NK-92 treated with Interleukin-12 subunit alpha and Interleukin-12 subunit beta, amount 100 ng/mL, for 24 hours (cell line): ENCODE results near the gene LRRC56.

Experiments
- DNase-seq: peaks from one replicate; lab custom pipeline; 2025; lab: John Stamatoyannopoulos, UW

The LRRC56 gene

DNA sequence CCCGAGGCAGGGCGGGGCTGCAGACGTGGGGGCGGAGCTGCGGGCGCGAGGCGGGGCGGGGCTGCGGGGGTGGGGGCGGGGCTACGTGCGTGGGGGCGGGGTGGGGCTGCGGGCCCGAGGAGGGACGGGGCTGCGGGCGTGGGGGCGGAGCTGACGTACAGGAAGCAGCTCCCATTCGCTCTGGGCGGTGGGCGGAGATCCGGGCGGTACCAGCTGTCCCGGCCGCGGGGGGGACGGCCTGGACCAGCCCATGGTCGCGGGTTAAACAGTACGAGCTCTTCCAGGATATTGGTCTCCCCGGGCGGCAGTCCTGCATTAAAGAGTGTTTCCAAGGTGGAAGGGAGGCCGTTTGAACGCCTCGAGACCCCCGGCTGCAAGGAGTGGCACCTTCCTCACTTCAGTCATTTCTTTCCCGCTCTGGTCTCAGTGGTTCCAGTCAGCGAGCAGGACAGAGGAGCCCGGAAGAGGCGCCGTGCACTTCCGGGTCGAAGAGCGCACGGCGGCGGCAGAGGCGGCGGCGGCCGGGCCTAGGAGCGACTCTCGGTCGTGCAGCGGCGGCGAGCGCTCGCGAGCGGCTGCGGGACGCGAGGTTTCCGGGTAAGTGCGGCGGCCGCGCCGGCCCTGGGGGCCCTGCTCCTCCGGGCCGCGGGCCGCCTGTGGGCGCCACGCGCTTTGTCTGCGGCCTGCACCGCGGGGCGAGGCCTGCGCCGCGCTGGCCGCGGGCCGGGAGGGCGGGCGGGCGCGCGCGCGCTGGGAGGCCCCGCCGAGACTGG lies 38.9 kb downstream of the LRRC56 start, which contains the start of gene PHRF1:
Gene PHRF1 (plus strand): TSS at position 475 of the 773 bp plus-strand sequence. CDS start 5,043 bp downstream, outside the sequence.
- peak; percentile 89 for DNase-seq

- no peak for DNase-seq
Observed at GRCh38 chr11:576811-577610, 39.7 kb downstream of the LRRC56 start.

DNA sequence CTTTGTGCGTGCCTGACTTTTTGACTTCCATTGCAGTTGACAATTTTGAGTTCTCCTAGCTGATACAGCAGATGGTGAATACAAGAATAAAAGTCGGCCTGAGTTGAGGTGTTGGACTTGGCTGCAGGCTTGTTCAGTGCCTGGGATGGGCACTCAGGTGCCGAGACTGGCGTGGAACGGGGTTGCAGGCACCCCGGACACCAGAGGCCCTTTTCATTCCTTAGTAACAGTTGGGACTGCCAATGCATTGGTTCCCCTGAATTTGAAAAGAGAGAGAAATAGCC lies 40.2 kb downstream of the LRRC56 start:
- DNase-seq, result no peak

DNA sequence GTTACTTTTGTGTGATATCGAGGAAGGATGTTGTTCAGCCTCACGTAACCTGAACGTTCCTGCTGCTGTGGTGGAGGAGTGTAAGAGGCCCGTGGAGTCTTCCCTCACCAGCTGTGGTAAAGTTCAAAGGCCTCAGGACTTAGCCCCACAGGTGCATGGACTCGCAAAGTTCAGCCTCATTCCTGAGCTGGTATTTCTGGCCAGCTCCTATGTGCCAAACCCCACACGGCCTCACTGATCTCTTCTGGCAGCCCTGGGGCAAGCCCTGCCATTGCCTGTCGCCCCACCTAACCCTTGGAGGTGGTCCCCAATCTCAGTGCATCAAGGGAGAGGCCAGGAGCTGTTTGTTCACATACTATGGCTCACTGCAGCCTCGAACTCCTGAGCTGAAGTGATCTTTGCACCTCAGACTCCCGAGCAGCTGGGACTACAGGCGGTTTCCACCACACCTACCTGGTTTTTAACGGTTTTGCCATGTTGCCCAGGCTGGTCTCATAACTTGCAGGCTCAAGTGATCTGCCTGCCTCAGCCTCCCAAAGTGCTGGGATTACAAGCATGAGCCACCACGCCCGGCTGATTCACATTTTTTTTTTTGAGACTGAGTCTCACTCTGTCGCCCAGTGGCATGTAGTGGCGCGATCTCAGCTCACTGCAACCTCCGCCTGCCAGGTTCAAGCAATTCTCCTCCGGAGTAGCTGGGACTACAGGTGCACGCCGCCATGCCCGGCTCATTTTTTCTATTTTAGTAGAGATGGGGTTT lies 41.1 kb downstream of the LRRC56 start:
- no peak for DNase-seq

GRCh38 chr11:579830-580601 lies 42.7 kb downstream of the LRRC56 start:
- no peak for DNase-seq

DNA sequence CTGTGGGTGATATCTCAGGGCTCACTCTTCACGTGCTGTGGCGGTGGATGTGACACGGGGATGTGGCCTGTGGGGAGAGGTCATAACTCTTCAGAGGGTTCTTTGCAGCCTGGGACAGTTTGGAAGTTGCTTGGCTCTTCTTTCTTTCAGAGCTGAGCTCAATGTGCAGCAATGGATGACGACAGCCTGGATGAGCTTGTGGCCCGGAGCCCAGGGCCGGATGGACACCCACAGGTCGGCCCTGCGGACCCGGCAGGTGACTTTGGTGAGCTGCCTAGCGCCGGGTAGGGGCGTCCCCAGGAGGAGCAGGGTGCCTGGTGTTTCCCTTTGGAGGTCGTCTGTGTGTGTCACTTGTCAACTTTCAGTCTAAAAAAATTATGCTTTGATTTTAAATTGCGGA lies 44.0 kb downstream of the LRRC56 start:
- DNase-seq, result no peak

- DNase-seq, result no peak
Observed at GRCh38 chr11:581752-582151, 44.4 kb downstream of the LRRC56 start.

DNA sequence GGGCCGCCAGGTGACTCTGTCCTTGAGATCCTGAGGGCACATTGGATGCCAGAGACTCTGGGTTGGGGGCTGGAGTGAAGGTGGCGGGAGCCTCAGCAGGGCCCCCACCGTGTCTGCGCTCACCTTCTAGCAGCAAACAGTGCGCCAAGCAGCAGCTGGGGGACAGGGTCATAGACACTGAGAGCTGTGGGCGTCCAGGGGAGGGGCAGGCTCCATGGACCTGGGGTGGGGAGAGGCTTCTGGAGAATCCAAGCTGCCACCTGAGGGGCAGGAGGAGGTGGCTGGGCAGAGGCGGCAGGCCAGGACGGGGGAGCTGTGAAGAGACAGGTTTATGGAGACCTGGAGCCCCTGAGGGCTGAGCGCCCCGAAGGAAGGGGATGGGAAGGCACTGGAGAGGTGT lies 47.0 kb downstream of the LRRC56 start:
- no peak for DNase-seq

DNA sequence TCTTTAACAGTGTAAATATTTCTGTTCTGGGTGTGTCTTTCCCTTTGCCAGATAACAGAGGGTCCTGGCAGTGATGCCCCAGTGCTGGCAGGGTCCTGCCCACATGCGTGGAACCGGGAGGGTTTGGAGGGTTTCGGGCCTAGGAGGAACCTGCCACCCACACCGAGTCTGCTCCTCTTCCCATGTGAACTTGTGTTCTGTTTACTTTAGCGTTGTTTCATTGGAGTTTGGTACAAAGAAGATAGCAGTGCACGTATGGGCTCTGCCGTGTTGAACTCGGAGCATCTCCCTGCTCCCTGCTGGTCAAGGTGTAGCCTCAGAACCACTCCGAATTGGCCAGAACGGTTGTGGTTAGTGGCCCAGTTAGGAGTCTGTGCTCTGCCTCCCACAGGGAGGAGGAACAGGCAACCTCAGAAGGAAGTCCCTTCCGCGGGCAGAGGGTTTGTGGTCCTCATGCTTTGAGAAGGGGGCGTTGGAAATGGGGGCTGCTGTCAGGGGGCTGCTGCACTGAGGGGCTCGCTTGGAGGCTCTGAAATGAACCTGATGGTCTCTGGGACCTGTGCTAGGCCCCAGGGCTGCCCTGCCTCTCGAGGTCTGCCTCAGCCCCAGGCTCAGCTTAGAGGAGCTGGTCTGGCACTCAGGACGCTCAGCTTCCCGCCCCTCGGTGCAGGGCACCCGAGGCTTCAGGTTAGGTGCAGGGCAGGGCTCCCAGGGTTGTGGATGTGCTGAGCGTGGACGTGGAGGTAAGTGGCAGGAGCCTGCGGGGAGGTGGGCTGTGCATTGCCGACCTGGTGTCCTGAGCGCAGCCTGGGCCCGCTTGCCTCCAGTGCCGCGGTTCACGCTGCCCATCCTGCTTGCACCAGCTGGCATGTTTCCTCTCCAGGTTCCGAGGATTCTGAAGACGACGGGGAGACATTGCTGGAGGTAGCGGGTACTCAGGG lies 49.3 kb downstream of the LRRC56 start:
- DNase-seq, result no peak

GRCh38 chr11:587546-587945 lies 50.2 kb downstream of the LRRC56 start:
- no peak for DNase-seq

- DNase-seq, result peak; percentile 32
Observed at GRCh38 chr11:587978-588380, 50.7 kb downstream of the LRRC56 start.

GRCh38 chr11:589798-590197 lies 52.5 kb downstream of the LRRC56 start:
- no peak for DNase-seq

DNA sequence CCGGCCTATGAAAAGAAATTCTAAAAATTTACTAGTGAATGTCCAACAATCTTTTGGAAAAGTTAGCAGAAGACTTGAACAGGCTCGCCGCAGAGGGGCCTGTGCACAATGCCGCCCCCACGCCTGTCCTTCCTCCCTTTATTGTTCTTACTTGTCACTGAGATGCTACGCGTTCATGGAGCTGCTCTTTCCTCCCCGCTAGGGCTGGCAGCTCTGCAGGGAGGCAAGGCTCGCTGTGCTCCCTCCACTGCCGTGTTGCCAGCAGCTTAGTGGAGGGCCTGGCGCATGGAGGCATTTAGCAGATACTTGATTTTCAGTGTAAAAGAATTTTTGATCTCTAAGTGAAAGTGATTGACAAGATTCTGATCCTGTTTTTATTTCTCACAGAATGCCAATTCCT lies 53.7 kb downstream of the LRRC56 start:
- no peak for DNase-seq

DNA sequence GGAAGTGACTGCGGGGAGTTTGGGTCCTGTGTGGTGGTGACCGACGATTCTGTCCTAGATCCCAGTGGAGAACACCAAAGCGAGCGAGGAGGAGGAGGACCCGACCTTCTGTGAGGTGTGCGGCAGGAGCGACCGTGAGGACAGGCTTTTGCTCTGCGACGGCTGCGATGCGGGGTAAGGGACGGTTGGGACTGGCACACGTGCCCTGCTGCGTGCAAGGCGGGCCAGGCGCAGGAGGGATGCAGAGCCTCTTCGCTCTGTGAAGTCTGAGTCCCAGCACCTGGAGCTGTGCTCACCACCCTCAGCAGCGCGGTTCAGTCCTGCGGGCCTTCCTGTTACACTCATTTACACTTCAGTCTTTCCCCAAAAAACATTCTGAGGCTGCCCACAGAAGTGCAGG lies 55.2 kb downstream of the LRRC56 start:
- DNase-seq, result no peak

- DNase-seq, result no peak
Observed at GRCh38 chr11:592918-593317, 55.6 kb downstream of the LRRC56 start.

DNA sequence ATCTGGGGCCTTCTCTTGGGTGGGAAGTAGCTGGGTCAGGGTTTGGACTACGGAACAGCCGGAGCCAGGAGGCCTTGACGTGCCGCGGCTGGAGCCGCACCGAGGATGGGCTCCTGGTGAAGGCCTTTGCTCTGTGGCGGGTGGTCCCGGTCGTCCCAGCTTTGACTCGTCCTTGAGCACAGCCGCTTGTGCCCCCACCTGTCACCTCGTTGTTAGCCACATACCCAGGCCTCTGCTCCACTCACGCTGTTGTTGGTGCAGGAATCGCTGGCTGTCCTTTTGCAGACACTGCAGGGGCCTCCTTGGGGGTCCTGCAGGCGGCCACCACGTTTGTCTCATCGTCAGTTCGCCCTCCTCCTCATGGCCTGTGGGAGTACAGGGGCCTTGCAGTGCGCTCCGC lies 56.0 kb downstream of the LRRC56 start:
- no peak for DNase-seq

GRCh38 chr11:595400-595799 lies 58.1 kb downstream of the LRRC56 start:
- no peak for DNase-seq

DNA sequence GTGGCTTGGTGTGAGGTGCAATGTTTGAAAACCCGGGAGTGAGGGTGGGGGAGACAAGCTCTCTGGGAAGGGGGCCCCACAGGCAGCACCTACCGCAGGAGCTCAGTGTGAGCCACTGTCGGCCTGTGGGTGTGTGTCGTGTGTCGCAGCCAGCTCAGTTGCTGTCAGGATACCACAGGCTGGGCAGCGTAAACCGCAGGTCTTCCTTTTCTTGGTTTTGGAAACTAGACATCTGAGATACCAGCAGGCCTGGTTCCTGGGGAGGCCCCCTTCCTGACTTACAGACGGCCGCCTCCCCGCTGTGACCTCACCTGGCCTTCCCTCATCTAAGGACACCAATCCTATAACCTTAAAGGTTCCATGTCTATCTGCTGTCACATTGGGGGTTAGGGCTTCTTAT lies 59.0 kb downstream of the LRRC56 start:
- DNase-seq, result no peak

- DNase-seq, result no peak
Observed at GRCh38 chr11:597166-597725, 59.9 kb downstream of the LRRC56 start.

DNA sequence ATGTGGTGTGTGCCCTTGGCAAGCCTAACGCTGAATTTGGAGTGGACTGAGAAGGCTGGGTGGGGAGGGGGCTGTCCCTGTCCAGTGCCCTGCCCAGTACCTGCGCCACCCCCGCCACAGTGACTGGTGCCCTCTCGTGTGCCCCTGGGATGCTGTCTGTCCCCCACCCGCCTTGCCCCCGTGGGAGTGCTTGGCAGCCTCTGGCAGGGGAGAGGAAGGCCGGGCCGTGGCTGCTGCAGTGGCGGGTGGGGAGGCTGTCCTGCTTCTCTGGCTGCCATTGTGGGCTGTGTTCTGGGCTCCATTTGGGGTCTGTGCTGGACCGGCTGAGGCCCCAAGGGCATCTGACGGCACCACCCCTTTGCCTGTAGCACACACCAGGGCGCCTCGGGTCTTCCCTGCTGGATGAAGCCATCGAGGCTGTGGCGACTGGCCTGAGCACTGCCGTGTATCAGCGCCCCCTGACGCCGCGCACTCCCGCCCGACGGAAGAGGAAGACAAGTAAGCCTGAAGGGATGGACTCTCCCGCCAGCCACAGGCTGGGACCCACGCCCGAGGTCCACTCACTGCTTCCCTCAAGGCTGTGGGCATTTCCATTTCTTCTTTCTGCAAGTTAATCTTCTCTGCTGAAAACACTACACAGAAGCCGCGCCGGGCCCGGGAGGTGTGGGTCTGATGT lies 60.8 kb downstream of the LRRC56 start:
- no peak for DNase-seq
